Right atrium auricular region (tissue), 2 donors: ENCODE data around the gene KDM2B. TPM values are rescaled to one million over a fixed set of nuclear protein-coding genes. Genes with fewer than 3 reads are reported as not detected.
A peak's percentile ranks its signal among the peaks of the same experiment; 100 is the strongest.

Experiments
- DNase-seq: peaks from one replicate; pipeline ENCODE4 v3.0.0-alpha.2; 2019; ENCODE audit warnings: low spot score
- H3K27ac ChIP-seq, 2 donors: fragments of 200-600 bp; sonication (generic); 1 replicate in 1 of 2; 2 replicates in 1 of 2; pipeline ENCODE4 v1.5.1; 2016 to 2019
- H3K27me3 ChIP-seq, 2 donors: fragments of 200-600 bp; sonication (generic); one replicate each; pipeline versions ENCODE4 v1.5.1 to v1.6.0; 2017 to 2019
- H3K36me3 ChIP-seq: fragments of 200-600 bp; sonication (generic); one replicate; pipeline ENCODE4 v1.5.1; 2016
- H3K4me1 ChIP-seq, 2 donors: fragments of 200-600 bp; sonication (generic); one replicate each; pipeline versions ENCODE4 v1.5.1 to v1.6.0; 2017 to 2019
- H3K4me3 ChIP-seq, 2 donors: fragments of 200-600 bp; sonication (generic); 1 replicate in 1 of 2; 2 replicates in 1 of 2; pipeline ENCODE4 v1.5.1; 2017 to 2019; ENCODE audit warnings: mild to moderate bottlenecking in 1 of 2, moderate library complexity in 1 of 2
- H3K9me3 ChIP-seq, 2 donors: fragments of 200-600 bp; sonication (generic); one replicate each; pipeline ENCODE4 v1.5.1; 2019
- CTCF ChIP-seq, 2 donors: fragments of 200-600 bp; sonication (generic); IDR thresholded peaks; one replicate each; pipeline ENCODE4 v1.5.1; 2019; ENCODE audit warnings: antibody characterized with exemption in 2 of 2
- total RNA-seq, 2 donors: library from RNA; depleted of rRNA; stranded (reverse); fragments of >200 nt; gene quantifications; one replicate each; pipeline ENCODE4 v1.1.0, GENCODE V29; 2016

The KDM2B gene
- total RNA-seq, 2 donors from 2014 or later, result 9.5 to 10.8 TPM

DNA sequence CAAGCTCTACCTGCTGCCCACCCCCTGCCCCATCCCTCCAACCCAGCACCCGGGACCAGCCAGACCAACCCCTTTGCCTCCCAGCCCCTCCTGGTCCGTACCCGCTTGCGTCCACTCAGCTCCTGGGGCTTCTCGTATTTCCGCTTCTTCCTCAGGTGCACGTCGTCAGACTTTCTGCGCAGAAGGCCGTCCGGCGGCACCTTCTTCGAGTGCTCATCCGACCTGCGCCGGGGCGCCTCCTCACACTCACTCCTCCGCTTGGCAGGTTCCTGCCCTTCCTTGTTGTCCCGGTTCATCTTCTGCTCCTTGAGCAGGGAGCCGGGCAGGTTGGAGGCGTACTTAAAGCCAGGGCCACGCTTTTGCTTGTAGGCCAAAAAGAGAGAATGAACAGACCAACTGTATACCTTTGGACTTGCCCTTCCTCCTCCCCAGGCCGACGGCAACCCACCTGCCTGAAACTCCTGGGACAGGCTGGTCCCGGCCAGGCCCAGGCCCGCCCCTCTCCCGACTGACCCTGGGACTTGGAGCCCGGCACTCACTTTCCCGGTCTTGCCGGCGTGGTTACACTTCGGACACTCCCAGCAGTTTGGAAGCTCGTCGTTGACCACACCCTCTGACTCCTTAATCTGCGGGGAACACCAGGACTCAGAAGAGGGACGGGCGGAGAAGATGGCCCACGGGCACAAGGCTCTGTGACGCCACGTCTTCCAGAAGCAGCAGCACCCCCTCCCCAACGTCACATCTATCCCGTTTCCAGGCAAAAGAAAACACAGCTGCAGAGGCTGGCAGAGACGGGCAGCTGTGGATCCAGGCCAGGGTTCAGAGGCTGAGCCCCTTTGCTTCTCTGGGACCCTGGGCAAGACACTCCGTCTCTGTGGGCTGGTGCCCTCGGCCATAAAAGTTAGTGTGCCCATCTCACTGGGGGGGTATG lies 136.6 kb downstream of the KDM2B start:
- H3K9me3 ChIP-seq, result no peaks in the 10 kb centered on the region
- H3K36me3 ChIP-seq, result peaks cover 37% of the 10 kb centered on the region
- no peak for DNase-seq
- H3K4me1 ChIP-seq, result peaks cover 0 to 10% of the 10 kb centered on the region in 2 donors
- H3K27ac ChIP-seq, result no peak overlapping the region
- TF ChIP-seq CTCF (IDR thresholded peaks at IDR 0.05), result no peak
- no peak overlapping the region for H3K4me3 ChIP-seq
- no peaks in the 10 kb centered on the region for H3K27me3 ChIP-seq

- Histone ChIP-seq H3K27ac (no peak overlapping the region), H3K27me3 (no peaks in the 10 kb centered on the region), H3K4me1 (peaks cover 0 to 10% of the 10 kb centered on the region in 2 donors), H3K9me3 (no peaks in the 10 kb centered on the region), H3K36me3 (peaks cover 42% of the 10 kb centered on the region), H3K4me3 (no peak overlapping the region)
- peak; percentile 75 to 90 for TF ChIP-seq CTCF (IDR thresholded peaks at IDR 0.05)
- peak; percentile 74 for DNase-seq
Observed at GRCh38 chr12:121443193-121443870, 137.5 kb downstream of the KDM2B start.

GRCh38 chr12:121442028-121442948 lies 138.5 kb downstream of the KDM2B start:
- Histone ChIP-seq H3K27ac (no peak overlapping the region), H3K4me3 (no peak overlapping the region), H3K9me3 (no peaks in the 10 kb centered on the region), H3K27me3 (no peaks in the 10 kb centered on the region), H3K4me1 (peaks cover 0 to 10% of the 10 kb centered on the region in 2 donors), H3K36me3 (peaks cover 43% of the 10 kb centered on the region)
- TF ChIP-seq CTCF (IDR thresholded peaks at IDR 0.05), result no peak
- no peak for DNase-seq

- no peaks in the 10 kb centered on the region for H3K27me3 ChIP-seq
- no peak for TF ChIP-seq CTCF (IDR thresholded peaks at IDR 0.05)
- H3K36me3 ChIP-seq, result peaks cover 50% of the 10 kb centered on the region
- H3K4me3 ChIP-seq, result no peak overlapping the region
- no peaks in the 10 kb centered on the region for H3K9me3 ChIP-seq
- no peak overlapping the region for H3K27ac ChIP-seq
- DNase-seq, result no peak
- peaks cover 0 to 10% of the 10 kb centered on the region in 2 donors for H3K4me1 ChIP-seq
Observed at GRCh38 chr12:121441555-121441954, 139.3 kb downstream of the KDM2B start.

GRCh38 chr12:121440768-121441167 lies 140.1 kb downstream of the KDM2B start:
- Histone ChIP-seq H3K9me3 (no peaks in the 10 kb centered on the region), H3K36me3 (peaks cover 52% of the 10 kb centered on the region), H3K27me3 (no peaks in the 10 kb centered on the region), H3K27ac (no peak overlapping the region), H3K4me3 (no peak overlapping the region), H3K4me1 (peaks cover 0 to 10% of the 10 kb centered on the region in 2 donors)
- no peak for DNase-seq
- no peak for TF ChIP-seq CTCF (IDR thresholded peaks at IDR 0.05)
